ENCODE measurements around the gene MYO1E.

The MYO1E gene

DNA sequence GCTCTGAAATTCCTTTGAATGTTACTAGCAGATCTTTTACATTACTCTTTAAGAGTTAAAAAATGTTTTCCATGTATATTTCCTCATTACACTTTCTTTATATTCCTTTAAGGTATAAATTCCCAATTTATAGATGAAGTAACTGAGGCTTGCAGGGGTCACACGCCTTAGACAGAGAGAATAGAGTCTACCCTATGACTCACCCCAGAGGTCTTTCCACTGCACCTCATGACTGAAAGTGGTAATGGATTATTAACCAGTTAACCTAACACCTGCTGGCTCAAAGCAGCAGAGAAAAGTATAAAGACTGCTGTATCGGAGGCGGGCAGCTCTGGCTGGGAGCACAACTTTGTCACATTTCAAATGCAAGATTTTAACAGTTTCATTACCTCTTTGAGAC, 128.3 kb downstream of the MYO1E start:
- Mint-ChIP-seq H3K4me3 (no peak overlapping the region), H3K27me3 (ENCODE audit: low read depth) (no peaks in the 10 kb centered on the region), H3K9me3 (no peaks in the 10 kb centered on the region), H3K36me3 (ENCODE audit: low read depth) (peaks cover 3% of the 10 kb centered on the region), H3K4me1 (peaks cover 15% of the 10 kb centered on the region), H3K27ac (peak overlapping the region in 2 of 3 experiments; percentile 17 to 91)
- TF ChIP-seq, protein P1, sequence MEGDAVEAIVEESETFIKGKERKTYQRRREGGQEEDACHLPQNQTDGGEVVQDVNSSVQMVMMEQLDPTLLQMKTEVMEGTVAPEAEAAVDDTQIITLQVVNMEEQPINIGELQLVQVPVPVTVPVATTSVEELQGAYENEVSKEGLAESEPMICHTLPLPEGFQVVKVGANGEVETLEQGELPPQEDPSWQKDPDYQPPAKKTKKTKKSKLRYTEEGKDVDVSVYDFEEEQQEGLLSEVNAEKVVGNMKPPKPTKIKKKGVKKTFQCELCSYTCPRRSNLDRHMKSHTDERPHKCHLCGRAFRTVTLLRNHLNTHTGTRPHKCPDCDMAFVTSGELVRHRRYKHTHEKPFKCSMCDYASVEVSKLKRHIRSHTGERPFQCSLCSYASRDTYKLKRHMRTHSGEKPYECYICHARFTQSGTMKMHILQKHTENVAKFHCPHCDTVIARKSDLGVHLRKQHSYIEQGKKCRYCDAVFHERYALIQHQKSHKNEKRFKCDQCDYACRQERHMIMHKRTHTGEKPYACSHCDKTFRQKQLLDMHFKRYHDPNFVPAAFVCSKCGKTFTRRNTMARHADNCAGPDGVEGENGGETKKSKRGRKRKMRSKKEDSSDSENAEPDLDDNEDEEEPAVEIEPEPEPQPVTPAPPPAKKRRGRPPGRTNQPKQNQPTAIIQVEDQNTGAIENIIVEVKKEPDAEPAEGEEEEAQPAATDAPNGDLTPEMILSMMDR (IDR thresholded peaks at IDR 0.05; ENCODE audit: unreplicated experiment in 3 of 3): no peak

DNA sequence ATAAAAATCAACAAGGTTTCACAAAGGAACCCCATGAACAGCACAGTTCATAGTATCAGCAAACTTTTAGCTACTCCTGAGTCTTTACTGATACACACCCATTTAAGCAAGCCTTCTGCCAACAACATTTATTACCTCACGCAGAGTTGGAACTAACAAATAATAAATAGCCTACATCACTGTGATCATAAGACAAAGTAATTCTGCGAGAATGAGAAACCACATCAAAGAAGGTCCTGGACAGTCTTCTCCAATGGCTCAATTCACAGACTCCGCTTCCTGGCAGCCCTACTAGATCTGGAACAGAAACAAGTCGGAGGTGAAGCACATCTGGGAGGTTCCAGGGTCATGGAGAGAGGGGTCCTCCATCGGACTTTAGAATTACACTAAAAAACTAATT, 129.0 kb downstream of the MYO1E start:
- H3K4me3 Mint-ChIP-seq: no peak overlapping the region
- no peaks in the 10 kb centered on the region for H3K27me3 Mint-ChIP-seq (ENCODE audit: low read depth)
- H3K27ac Mint-ChIP-seq: peak overlapping the region in 1 of 3 experiments; percentile 91
- H3K36me3 Mint-ChIP-seq (ENCODE audit: low read depth): peaks cover 3% of the 10 kb centered on the region
- TF ChIP-seq, protein P1 (IDR thresholded peaks at IDR 0.05; ENCODE audit: unreplicated experiment in 3 of 3): no peak
- H3K9me3 Mint-ChIP-seq: no peaks in the 10 kb centered on the region
- peaks cover 15% of the 10 kb centered on the region for H3K4me1 Mint-ChIP-seq

DNA sequence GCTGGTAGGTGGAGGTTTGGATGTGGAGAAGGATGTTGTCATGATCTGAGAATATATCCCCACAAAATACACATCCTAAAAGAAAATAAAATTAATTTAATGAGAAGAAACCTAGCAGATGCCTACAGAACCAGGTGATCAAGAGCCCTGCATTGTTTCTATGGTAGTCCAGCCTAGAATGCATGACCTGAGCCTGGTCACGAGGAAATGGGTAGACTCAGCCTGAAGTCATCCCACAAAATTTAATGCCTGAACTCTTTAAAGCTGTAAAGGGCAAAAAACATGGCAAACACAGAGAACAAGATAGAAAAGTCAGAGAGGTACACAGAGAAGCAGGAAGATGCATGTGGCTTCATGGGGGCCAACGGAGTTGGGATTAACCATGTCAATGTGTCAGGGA, 130.0 kb downstream of the MYO1E start:
- H3K4me1 Mint-ChIP-seq: peaks cover 15% of the 10 kb centered on the region
- TF ChIP-seq, protein P1 (IDR thresholded peaks at IDR 0.05; ENCODE audit: unreplicated experiment in 3 of 3): no peak
- H3K36me3 Mint-ChIP-seq (ENCODE audit: low read depth): peaks cover 3% of the 10 kb centered on the region
- no peaks in the 10 kb centered on the region for H3K27me3 Mint-ChIP-seq (ENCODE audit: low read depth)
- H3K9me3 Mint-ChIP-seq: no peaks in the 10 kb centered on the region
- H3K4me3 Mint-ChIP-seq: no peak overlapping the region
- H3K27ac Mint-ChIP-seq: no peak overlapping the region

DNA sequence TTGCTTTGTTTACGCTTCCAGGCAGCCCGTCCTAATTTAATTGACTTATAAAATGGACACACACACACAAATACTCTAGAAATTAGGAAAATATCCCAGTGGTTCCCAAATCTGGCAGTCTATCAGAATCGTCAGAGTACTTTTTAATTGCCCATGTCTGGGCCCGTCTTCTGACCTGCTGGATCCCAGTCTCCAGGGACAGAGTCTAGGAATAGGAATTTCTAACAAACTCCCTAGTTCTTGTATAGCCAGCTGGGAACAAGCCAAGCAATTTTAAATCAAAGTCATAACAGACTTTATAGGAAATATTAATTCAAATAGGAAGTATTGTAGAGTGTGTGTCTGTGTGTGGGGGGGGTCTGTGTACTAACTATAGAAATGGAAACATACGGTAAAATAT, 132.6 kb downstream of the MYO1E start:
- Mint-ChIP-seq H3K9me3 (peaks cover 3% of the 10 kb centered on the region), H3K4me1 (peaks cover 15% of the 10 kb centered on the region), H3K4me3 (peak overlapping the region in 1 of 3 experiments; percentile 28), H3K27ac (peak overlapping the region; percentile 59 to 70 (median 67)), H3K36me3 (ENCODE audit: low read depth) (peaks cover 13% of the 10 kb centered on the region), H3K27me3 (ENCODE audit: low read depth) (peaks cover 3% of the 10 kb centered on the region)
- TF ChIP-seq, protein P1 (IDR thresholded peaks at IDR 0.05; ENCODE audit: unreplicated experiment in 3 of 3): no peak

DNA sequence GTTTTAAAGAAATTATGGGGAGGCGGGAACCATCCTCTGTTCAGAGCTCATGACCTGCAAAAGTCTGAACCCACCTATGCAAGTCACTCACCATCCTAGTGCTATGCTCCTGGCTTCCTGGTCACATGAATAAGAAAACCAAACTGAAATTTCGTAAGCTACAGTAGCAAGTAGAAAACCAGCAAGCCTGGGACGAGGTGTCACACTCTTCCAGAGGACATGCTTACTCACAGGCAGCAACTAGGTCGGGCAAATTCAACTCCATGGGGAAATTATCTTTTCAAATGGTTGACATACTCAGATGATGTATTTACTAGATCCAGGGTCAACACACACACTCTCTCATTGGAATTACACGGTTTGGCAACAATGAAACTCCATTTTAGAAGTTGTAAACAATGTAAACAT, 134.7 kb downstream of the MYO1E start:
- TF ChIP-seq, protein P1 (IDR thresholded peaks at IDR 0.05; ENCODE audit: unreplicated experiment in 3 of 3): no peak

DNA sequence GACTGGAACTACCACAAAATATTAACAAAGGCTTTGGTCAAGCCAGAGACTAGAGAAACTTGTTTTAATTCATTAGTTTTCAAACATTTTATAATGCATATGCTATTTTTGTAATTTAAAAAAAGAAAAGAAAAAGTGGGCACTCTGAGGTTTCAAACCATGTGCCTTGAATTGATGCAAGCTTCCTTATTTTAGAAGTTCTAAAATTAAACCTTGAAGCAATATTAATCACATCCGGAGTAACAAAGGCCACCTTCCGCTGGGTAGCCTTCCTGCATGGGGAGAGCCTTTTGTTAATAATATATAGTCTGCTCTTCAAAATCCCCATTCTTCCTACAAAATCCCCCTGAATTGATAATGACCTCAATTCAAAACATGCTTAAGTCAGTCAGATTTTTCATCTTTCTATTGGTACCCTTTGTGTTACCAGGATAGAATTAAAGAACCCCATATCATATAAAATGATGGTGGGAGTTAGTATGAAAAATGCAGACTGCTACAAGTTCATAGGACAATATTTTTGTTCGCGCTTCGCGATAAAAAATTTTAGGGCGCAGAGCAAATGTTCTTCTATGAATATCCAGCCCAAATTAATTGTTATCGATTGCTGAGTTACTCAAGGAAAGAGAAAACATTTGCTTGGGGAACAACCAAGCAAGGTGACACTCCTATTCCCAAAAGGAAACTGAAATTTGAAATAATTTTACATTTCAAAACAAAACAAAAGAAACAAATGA, 135.4 kb downstream of the MYO1E start:
- no peak overlapping the region for H3K4me3 Mint-ChIP-seq
- peaks cover 3% of the 10 kb centered on the region for H3K9me3 Mint-ChIP-seq
- H3K27me3 Mint-ChIP-seq (ENCODE audit: low read depth): peaks cover 5% of the 10 kb centered on the region
- H3K27ac Mint-ChIP-seq: no peak overlapping the region
- TF ChIP-seq, protein P1 (IDR thresholded peaks at IDR 0.05; ENCODE audit: unreplicated experiment in 3 of 3): no peak
- H3K36me3 Mint-ChIP-seq (ENCODE audit: low read depth): peaks cover 11% of the 10 kb centered on the region
- peaks cover 24% of the 10 kb centered on the region for H3K4me1 Mint-ChIP-seq

More for the DNA sequence above, 134.7 kb downstream of the MYO1E start:
- peaks cover 5% of the 10 kb centered on the region for H3K27me3 Mint-ChIP-seq (ENCODE audit: low read depth)
- no peak overlapping the region for H3K4me3 Mint-ChIP-seq
- peaks cover 3% of the 10 kb centered on the region for H3K9me3 Mint-ChIP-seq
- H3K36me3 Mint-ChIP-seq (ENCODE audit: low read depth): peaks cover 11% of the 10 kb centered on the region
- peaks cover 18% of the 10 kb centered on the region for H3K4me1 Mint-ChIP-seq
- peak overlapping the region in 1 of 3 experiments; percentile 16 for H3K27ac Mint-ChIP-seq

Measured in nephron (organoid).